Ramos (cell line): ENCODE measurements around the gene CEP95.

Experiments
- in situ Hi-C: fragments of 300-500 bp; cut with MboI; formaldehyde crosslinking; loops from one replicate; pipeline ENCODE4 v1.14.3; 2022; ENCODE audit warnings: low sequenced_read_pairs; ENCODE audit not compliant: unreplicated experiment

Gene CEP95

DNA sequence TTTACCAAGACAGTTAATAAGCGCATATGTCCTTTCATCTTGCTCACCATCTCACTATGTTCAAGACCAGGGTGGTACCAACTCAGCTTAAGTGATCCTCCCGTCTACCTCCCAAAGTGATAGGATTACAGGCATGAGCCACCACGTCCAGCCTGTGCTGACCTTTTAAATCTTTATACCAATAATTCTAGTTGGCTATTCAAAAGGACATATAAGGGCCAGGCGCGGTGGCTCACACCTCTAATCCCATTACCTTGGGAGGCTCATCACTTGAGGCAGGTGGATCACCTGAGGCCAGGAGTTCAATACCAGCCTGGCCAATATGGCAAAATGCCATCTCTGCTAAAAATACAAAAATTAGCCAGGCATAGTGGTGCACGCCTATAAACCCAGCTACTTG is 2.4 kb downstream of the CEP95 start:
- in situ Hi-C loops: no loop called here

DNA sequence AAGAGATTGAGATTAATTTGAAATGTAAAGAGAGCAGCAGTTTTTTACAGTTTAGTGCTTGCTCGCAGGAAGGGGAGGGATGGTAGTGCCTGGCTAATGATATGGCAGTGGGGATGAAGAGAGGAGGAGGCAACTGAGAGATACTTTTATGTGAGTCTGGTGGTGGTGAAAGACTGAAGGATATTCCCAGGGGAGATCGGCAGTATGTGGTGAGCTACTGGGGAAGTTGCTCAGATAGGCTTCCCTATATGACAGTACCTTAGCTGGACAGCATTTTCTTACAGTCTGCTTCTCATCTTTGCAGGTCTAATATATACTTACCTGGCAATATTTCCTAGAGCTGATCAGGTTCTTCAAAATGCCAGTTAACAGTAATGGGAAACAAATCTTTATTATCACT is 8.6 kb downstream of the CEP95 start:
- in situ Hi-C loops: no loop called here

DNA sequence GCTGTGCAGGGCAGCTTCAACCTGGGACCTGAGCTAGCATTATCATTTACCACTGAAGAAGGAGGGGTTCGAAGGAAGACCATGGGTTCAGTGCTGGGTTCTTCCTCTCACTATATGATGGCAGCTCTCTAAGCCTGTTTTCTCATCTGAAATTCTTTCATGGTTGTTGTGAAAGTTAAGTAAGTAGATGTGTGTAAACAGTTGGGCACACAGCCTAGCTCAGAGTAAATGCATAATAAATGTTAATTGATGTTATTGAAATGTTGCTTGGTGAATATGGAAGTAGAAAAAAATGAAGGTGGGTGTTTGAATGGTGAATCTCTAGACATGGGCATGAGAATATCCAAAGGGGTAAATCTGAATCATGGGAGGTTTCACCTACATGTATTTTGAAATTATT is 9.1 kb downstream of the CEP95 start:
- in situ Hi-C loops: no loop called here

DNA sequence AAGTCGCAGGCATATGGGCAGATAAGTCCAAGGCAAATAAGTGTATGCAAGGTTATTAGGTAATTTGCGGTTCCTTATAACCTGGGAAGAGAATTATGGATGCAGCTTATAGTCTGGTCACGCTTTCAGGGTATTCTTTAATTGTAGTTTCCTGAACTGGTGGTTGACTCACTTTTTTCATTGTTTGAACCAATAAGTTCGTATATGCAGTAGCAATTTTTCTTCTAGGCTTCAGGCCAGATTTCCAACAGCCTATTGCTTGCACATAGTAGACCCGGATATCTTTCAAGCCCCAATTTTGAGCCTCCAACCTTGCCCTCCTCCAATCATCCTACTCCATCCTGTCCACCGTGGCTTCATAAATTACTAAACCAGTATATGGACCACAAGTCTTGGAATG is 12.8 kb downstream of the CEP95 start:
- in situ Hi-C loops: no loop called here

DNA sequence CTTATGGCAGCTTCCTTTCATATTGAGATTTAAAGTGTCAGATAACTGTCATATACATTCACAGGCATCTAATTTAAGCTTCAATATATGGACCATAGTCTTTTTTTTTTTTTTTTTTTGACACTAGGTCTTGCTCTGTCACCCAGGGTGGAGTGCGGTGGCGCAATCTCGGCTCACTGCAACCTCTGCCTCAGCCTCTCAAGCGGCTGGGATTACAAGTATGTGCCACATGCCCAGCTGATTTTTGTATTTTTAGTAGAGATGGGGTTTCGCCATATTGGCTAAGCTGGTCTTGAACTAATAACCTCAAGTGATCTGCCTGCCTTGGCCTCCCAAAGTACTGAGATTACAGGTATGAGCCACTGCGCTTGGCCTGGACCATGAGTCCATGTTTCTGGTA is 13.6 kb downstream of the CEP95 start:
- in situ Hi-C loops: no loop called here

DNA sequence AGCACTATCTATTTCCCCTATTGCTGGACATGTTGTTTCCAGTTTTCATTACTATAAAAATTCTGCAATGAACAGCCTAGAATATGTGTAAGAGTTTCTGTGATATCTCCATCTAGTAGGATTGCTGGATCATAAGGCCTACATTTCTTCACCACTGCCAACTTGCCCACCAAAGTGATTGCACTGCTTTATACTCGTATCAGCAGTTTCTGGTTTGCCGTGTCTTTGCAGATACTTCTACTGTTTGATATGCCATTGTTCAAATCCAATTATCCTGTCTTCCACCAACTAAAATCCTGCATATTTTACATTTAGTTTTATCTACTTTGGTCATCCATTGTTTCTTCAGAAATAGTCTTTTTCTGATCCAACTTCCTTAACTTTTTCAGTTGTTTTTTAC is 21.1 kb downstream of the CEP95 start:
- in situ Hi-C loops: no loop called here

DNA sequence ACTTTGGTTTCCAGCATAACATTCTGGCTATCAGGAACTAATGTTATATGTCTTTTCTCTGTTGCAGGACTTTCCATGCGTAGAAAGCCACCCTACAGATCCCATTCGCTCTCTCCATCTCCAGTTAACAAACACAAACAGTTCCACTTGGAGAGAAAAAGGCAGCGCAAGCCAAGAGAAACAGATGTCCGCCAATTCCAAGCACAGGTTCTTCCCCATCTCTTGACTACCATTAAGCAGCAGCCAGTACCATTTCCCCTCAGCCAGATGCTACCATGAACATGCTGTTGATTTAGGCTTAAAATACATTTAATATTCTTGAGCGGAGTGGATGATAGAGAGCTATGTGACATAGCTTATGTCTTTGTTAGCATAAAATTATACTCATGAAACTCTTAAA is 22.4 kb downstream of the CEP95 start:
- in situ Hi-C loops: no loop called here

DNA sequence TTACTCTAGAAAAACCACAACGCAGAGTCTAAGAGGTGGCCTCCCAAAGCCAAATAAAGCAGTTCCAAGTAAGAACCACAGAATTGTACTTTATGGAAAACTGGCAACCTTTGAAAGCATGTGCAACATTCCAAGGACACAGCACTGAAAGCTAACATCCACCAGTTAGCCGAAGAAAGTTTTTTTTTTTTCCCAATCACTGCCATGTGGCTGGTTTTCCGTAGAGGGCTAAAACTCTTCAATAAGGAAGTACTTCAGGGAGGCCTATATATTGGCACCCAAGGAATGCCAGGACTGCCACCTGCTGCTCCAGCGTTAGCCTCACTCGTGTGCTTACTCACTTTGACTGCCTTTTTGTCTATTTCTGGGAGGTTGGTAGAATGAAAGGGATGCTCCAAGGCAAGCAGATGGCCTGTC is 25.2 kb downstream of the CEP95 start:
- in situ Hi-C loops: no loop called here

DNA sequence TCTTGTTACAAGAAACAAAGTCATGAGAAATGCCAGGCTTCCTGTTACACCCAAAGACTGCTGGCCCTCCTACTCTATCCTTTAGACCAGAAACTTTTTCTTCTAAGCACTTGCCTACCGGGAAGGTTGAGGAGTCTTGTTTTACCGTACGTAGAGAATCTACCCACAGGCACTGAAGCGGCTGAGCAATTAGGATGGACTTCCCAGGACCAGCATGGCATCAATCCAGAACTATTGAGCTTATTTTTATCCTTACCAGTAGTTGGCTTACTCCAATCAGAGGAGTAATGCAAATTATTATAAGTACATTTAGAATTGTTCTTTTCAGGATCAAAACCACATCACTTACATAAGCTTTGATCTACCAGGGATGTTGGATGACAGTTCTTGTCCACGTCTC is 25.6 kb downstream of the CEP95 start:
- in situ Hi-C loops: no loop called here

DNA sequence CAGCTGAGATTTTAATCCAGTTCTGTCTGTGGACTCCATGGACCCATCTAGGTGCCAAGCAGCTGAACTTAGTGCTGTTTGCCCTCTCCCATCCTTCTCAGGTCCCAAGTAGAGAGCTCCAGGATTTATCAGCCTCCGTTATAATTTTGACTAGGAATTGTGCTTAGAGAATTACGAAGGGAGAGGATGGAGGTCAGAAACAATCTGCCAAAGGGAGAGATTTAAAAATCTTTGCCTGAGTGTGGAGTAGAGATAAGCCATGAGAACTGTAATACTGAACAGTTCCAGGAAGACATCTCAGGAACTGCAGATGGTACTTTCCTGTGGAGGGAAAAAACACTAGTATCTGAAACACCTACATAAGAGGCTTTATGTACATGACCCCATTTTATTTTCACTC is 27.0 kb downstream of the CEP95 start:
- in situ Hi-C loops: no loop called here

DNA sequence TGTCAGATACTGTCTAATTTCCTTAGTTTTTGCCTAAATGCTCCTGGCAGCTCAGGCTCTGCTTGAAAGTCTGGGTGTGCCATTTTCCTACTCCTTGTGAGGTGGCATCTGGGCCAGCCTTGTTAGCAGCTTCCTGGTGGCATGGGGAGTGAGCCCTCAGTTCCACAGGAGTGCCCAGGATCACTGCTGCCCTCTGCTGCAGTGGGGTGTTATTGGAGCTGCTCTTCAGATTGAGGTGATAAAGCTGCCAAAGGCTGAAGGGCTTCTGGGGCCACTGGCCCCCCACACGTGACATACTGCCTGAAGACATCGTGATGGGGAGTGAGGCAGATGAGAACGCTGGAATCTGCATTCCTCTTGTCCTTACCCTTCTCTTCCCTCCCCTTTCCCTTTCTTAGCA is 27.4 kb downstream of the CEP95 start:
- in situ Hi-C loops: no loop called here

DNA sequence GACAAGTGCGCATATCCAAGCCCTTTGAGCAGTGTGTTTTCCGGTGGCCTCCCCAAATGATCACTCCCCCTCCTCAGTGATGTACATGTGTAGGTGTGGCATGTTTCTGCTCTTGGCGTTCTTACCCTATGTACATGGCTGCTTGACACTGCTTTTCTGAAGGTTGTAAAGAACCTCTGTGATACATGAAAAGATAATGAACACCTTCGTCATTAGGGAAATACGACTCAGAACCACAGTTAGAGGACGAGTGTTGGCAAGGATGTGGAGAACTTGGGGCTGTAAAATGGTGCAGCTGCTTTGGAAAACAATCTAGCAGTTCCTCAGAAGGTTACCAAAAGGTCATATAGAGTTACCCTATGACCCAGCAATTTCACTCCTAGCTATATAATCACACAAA is 28.6 kb downstream of the CEP95 start:
- in situ Hi-C loops: no loop called here

DNA sequence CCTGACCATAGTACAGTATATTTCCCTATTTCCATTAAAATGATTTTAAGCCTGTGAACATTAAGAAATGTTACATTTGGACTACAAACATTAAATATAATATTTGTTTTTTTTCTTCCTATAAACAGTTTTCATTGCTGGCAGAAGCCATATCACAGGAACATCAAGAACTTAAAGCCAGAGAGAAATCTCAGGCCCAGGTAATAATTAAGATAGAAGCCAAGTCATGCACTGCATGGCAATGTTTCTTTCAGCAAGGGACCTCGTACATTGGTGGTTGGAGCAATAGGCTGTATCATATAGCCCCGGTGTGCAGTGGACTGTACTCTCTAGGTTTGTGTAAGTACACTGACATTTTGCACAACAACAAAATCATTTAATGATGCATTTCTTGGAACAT is 30.1 kb downstream of the CEP95 start:
- in situ Hi-C loops: no loop called here

DNA sequence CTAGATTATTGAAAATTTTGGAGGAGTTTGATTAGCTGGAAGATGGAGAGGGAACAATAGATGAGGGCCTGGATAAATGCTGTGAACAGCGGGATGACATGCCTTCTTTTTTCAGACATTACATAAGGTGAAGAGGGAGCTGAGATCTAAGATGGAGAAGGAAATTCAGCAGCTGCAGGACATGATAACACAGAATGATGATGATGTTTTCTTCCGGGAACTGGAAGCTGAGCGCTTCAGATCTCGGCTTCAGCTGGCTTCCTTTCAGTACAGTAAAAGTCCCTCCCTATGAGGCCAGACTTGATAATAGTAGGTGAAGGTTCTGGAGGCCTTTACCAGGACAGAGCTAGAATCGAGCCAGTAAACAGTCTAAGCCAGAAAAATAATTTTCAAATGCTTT is 30.7 kb downstream of the CEP95 start:
- in situ Hi-C loops: no loop called here

DNA sequence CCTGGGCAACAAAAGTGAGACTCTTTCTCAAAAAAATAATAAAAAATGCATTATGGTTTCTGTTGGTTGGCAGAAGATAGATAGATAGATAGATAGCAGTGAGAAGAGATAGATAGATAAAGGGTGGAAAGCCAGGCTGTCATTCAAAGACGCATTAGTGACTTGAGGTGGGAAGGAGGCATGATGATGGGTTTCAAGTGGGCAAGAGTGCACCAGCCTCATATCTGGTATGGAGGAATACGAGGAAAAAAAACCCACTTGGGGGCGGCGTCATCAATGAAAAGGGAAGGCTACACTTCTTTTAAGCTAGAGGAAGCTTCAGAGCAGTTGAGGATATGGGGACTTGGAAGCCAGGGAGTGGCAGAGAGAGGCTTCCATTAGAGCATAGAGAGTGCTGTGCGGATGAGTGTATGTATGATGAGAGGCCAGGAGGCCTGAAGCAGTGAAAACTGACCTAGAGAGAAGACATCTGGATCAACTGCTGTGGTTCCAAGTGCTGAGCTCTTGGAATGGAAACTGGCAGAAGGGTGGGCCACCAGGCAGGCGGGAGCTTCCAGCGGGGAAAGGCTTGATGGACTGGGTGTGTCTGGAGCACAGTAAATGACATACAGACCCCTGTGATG is 31.8 kb downstream of the CEP95 start:
- in situ Hi-C loops: no loop called here

DNA sequence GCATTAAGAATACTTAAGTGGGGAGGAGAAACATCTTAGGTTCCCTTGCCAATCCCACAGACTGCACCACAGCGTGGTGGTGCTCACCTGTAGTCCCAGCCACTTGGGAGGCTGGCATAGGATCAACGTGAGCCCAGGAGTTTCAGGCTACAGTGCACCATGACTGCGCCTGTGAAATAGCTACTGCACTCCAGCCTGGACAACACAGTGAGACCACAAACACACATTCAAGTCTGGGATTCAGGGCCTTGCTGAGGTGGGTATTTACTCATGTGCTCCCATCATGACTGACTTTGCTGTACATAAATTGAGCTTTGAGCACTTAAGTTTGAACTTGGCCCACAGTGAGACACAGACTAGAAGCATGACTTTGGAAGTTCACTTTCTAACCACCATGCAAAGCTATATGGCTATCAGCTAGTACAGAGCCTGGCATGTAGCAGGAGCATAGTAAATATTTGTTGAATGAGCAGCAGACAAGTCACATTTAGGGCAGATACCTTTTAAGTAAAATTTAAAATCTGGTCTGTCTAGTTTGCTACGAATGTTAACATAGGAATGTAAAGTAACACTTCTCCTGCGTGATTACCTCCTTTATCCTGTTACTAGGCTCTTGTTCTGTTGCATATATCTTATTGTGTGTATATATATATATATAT is 33.5 kb downstream of the CEP95 start:
- in situ Hi-C loops: no loop called here

DNA sequence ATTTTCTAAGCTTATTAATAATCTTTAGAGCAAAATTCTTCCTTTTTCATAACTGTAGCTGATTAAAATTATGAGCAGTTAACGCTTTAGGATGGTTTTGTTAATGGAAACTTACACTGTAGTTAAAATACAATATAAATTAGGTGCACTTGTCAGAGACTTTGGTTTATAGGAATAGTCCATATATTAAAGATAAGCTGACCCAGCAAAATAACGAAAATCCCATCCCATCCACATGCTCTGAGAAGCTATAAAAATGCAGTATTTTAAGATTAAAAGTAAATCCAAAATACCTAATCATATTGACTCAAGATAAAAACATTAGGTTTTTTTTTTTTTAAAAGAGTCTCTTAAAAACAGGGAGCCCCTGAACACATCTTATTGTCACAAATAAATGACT is 38.0 kb downstream of the CEP95 start:
- in situ Hi-C loops: no loop called here

DNA sequence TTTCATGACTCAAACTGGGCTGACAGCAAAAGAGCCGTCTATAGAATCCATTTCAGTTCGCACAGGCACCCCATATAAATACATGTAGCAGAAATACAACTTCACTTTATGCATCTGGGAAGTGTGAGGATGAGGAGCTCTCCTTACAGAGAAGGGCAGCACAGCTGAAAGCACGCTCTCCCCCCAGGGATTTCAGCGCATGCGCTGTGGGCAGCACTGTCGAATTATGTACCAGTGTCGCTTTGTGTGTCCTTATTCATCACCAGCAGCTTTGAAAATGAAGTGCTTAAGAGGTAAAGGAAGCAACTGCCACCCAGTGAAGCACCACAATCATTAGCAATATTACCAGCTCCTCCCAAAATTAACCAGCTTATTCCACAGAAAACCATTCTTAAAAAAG is 39.9 kb downstream of the CEP95 start:
- in situ Hi-C loops: no loop called here

DNA sequence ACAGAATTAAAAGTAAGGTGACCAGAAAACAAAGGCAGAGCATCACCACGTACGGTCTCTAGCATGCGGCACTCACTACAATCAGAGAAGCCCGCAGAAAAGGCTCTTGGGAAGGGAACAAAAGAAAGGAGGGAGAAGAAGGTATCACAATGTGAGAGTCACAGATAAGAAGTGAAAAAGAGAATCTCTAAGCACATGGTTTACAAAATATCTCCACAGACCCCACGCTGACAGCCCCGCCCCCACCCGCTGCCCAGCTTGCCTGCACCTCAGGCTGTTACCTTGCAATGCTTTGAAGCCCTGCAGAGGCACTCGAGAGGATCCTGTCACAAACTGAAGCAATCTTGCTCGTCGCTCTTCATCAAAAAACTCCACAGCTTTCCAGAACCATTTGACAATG is 40.5 kb downstream of the CEP95 start:
- in situ Hi-C loops: no loop called here

DNA sequence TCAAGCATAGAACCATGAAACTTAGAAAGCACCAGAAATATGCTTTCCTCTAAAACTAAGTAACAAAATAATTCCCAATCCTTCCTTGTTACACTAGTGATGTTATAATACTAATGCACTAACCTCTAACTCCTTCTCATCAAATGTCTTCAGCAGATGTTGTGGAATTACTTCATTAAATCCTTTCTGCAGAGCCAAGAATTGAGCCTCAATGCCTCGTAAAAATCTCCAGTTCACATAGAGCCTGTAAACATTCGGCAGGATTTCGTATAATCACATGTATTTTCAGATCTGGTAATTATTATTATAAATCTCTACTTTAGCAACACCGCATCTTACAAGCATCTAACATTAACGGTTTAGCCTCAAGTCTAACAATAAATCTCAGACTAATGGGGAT is 44.7 kb downstream of the CEP95 start:
- in situ Hi-C loops: no loop called here

DNA sequence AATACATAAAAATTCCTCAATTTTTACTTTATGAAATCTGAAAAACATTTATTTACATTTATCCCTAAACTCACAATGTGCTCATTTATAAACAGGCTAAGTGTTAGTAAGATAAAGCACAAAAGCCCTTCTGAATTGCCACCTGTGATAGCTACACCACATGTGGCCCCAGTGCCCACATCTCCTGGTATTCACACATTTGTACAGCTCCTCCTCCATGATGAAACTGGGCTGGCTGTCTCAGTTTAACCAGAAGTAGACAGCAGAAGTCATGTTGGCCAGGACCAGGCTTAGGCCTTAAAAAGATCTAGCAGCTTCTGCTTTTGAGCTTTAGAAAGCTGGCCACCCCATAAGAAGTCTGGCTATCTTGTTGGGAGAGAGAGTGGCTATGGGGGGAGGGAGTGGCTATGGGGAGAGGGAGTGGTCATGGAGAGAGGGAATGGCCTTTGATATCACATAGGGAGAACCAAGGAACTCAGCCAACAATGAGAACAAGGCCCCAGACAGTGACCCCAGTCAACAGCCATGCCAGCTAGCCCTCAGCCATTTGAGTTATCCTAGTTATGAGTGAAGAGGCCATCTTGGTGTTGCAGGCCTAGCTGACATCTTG is 47.4 kb downstream of the CEP95 start:
- in situ Hi-C loops: no loop called here

DNA sequence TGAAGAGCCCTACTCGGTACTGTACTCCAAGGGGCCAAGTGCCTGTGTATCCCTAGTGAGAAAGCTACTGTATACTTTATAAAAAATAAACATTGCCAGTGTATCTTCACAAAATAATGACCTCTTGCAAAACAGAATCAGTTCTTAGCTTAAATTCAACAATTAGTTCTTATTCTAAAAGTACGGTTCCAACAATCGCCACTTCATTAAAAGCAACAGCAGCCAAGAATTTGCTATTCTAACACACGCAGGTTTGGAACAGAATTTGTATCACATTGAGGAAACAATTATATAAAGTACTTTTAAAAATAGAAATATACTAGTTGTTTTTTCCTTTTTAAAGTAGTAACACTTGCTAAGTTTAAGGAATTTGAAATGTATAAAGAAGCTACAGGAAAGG is 48.5 kb downstream of the CEP95 start:
- in situ Hi-C loops: no loop called here
